Activated naive CD4-positive, alpha-beta T cell treated with anti-CD3 and anti-CD28 coated beads, Interleukin-2, amount 10 ng/mL, durations not matched to agents 7 days and 5 days (primary cell): ENCODE data around the gene IL19.
"Not testable (repeated sequence)": the region's sequence is repeated elsewhere in the genome, so short reads cannot be mapped to it uniquely, and the experiment has no call there.

Experiments
- CTCF ChIA-PET: fragments of 350-600 bp; sonication (Branson Sonifier 250); formaldehyde crosslinking; loops from one replicate; lab custom pipeline; 2021; ENCODE audit warnings: antibody characterized with exemption; lab: Charles Lee
- DNase-seq: peaks from one replicate; pipeline ENCODE4 v3.0.0-alpha.2; 2020
- H3K27ac Mint-ChIP-seq: one replicate; pipeline ENCODE4 v1.8.0; 2021; ENCODE audit warnings: mild to moderate bottlenecking, moderate library complexity, mixed read lengths
- H3K27me3 Mint-ChIP-seq: one replicate; pipeline ENCODE4 v1.8.0; 2021; ENCODE audit warnings: mild to moderate bottlenecking, mixed read lengths
- H3K36me3 Mint-ChIP-seq: one replicate; pipeline ENCODE4 v1.8.0; 2021; ENCODE audit warnings: mixed read lengths
- H3K4me1 Mint-ChIP-seq: one replicate; pipeline ENCODE4 v1.8.0; 2021; ENCODE audit warnings: mixed read lengths
- H3K4me3 Mint-ChIP-seq: one replicate; pipeline ENCODE4 v1.8.0; 2021; ENCODE audit warnings: mild to moderate bottlenecking, moderate library complexity, mixed read lengths
- H3K9me3 Mint-ChIP-seq: one replicate; pipeline ENCODE4 v1.8.0; 2021; ENCODE audit warnings: mixed read lengths

The IL19 gene

DNA sequence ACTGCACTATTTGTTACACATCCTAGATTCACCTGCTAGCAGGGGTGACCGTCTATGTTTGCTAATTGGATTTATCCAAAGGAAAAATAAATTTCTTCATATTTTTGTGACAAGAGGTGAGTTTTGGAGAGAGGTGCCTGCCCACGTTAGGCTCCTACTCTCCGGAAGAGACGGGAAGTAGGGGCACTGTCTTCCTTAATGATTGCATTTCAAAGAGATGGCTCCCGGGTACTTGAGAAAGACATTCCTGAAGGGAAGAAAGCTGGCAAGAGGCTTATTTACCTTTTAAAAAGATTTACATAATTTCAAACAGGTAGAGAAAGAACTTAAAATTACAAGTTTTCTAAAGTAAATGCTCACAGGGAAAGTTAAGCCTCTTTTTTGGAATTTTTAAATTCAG, 18.7 kb upstream of the IL19 start:
- no peak overlapping the region for H3K27ac Mint-ChIP-seq
- no peak for DNase-seq
- CTCF ChIA-PET: no interaction called here
- H3K36me3 Mint-ChIP-seq: no peaks in the 10 kb centered on the region
- H3K27me3 Mint-ChIP-seq: peaks cover 53% of the 10 kb centered on the region
- H3K9me3 Mint-ChIP-seq: no peaks in the 10 kb centered on the region
- H3K4me1 Mint-ChIP-seq: peaks cover 18% of the 10 kb centered on the region
- no peak overlapping the region for H3K4me3 Mint-ChIP-seq

DNA sequence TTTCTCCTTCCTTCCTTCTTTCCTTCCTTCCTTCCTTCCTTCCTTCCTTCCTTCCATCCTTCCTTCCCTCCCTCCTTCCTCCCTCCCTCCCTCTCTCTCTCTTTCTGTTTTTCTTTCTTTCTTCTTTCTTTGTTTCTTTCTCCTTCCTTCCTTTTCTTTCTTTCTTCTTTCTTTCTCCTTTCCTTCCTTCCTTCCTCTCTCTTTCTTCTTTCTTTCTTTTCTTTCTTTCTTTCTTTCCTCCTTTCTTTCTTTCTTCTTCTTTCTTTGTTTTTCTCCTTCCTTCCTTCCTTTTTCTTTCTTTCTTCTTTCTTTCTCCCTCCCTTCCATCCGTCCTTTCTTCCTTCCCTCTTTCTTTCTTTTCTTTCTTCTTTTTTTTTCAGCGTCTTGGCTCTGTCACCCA, 18.1 kb upstream of the IL19 start:
- no peaks in the 10 kb centered on the region for H3K9me3 Mint-ChIP-seq
- no peak overlapping the region for H3K4me3 Mint-ChIP-seq
- H3K27me3 Mint-ChIP-seq: peaks cover 49% of the 10 kb centered on the region
- CTCF ChIA-PET: interaction anchor here (0.8 kb wide), 1 partner anchor 160 kb away, joined by 3 read pairs; no protein-coding TSS in a partner anchor
- no peak overlapping the region for H3K27ac Mint-ChIP-seq
- no peak for DNase-seq
- H3K36me3 Mint-ChIP-seq: no peaks in the 10 kb centered on the region
- peaks cover 18% of the 10 kb centered on the region for H3K4me1 Mint-ChIP-seq

DNA sequence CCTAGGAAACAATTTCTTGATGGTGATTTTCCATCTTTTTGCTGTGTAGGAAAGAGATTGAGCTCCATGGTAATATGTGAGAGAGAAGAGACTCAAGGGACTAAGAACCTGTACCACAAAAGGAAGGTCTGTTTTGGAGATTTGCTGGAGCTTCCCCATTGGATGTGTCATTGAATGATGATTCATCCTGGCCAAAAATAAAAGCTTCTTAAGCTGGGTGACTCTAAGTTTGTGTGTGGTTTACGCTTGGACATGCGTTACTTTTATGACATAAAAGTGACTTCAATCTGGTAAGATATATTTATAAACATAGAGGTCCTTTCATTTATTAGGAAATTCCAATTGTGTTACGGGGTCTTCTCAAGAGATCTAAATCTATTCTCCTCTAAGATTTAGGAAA, 17.4 kb upstream of the IL19 start:
- H3K4me3 Mint-ChIP-seq: no peak overlapping the region
- peaks cover 18% of the 10 kb centered on the region for H3K4me1 Mint-ChIP-seq
- no peaks in the 10 kb centered on the region for H3K9me3 Mint-ChIP-seq
- DNase-seq: no peak
- no peak overlapping the region for H3K27ac Mint-ChIP-seq
- peaks cover 46% of the 10 kb centered on the region for H3K27me3 Mint-ChIP-seq
- no peaks in the 10 kb centered on the region for H3K36me3 Mint-ChIP-seq
- CTCF ChIA-PET: interaction anchor here (0.8 kb wide), 1 partner anchor 159 kb away, joined by 3 read pairs; no protein-coding TSS in a partner anchor

DNA sequence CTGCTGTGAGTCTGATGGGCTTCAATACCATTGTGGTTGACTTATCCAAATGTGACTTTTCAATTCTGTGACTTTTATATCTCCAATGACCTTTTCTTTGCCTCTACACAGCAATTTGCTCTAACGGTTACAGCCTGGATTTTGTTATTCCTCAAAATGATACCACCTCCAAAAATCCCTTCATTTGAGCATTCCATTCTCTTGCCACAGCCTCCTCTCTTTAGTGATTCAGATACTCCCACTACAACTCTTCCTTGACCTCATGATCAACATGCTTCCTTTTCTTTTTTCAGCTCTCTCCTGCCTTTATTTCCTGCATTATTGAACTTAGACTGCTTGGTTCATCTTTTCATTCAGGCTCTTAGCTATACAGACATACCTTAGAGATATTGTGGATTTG, 16.6 kb upstream of the IL19 start:
- H3K36me3 Mint-ChIP-seq: no peaks in the 10 kb centered on the region
- H3K4me3 Mint-ChIP-seq: no peak overlapping the region
- CTCF ChIA-PET: no interaction called here
- H3K27ac Mint-ChIP-seq: no peak overlapping the region
- H3K9me3 Mint-ChIP-seq: no peaks in the 10 kb centered on the region
- peaks cover 18% of the 10 kb centered on the region for H3K4me1 Mint-ChIP-seq
- DNase-seq: no peak
- peaks cover 40% of the 10 kb centered on the region for H3K27me3 Mint-ChIP-seq

DNA sequence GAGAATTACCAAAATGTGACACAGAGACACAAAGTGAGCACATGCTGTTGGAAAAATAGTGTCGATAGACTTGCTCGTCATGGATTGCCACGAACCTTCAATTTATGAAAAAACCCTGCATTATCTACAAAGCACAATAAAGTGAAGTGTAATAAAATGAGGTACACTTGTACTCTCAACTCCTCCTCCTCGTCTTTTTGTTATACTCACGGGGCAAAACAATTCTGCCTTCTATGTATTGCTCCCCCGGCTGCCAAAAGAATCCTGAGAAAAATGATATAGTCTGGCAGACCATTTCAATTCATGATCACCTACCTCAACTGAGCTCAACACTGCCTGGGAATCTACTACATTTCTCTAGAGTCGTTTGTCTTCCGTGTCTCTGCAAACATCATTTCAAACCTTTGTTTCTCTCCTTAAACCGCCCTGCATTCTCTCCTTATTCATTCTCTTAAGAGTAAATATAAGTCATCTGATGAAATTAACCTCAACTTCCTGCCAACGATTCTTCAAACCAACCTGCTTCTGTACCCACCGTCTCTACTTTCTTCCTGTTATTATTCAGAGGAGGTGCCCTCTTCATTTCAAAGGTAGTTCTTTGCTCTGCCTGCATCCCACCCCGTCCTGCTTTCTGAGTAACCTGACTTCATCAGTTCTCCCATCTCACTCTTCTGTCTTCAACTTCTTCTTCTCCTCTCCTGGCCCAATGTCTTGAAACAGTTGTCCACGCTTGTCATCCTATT, 12.9 kb upstream of the IL19 start:
- Mint-ChIP-seq H3K27me3 (peaks cover 31% of the 10 kb centered on the region), H3K4me3 (no peak overlapping the region), H3K36me3 (no peaks in the 10 kb centered on the region), H3K27ac (no peak overlapping the region), H3K9me3 (no peaks in the 10 kb centered on the region), H3K4me1 (peaks cover 22% of the 10 kb centered on the region)
- peak; percentile 44 for DNase-seq
- CTCF ChIA-PET: interaction anchor here (4.6 kb wide), 1 partner anchor 23 kb away, joined by 20 read pairs; no protein-coding TSS in a partner anchor

DNA sequence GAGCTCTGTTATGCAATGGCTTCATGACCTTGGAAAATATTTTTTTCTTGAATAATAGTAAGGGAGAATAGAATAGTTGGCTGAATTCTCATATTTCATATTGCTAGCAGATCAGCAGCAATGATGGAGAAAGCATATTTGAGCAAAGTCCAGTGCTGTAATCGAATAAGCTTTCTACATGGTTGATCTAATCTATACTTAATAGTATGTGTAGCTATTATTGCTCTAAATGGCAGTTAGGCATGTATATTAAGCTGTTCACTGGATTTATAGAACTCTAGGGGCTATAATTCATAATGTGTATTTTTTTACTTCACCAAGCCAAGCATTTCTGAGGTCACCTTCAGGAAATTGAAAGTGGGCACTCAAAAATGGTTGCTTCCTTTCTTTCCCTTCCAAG, 10.0 kb upstream of the IL19 start:
- H3K36me3 Mint-ChIP-seq: no peaks in the 10 kb centered on the region
- no peak overlapping the region for H3K27ac Mint-ChIP-seq
- peaks cover 18% of the 10 kb centered on the region for H3K4me1 Mint-ChIP-seq
- no peaks in the 10 kb centered on the region for H3K9me3 Mint-ChIP-seq
- peaks cover 40% of the 10 kb centered on the region for H3K27me3 Mint-ChIP-seq
- CTCF ChIA-PET: interaction anchor here (1.2 to 4.6 kb wide), 4 partner anchors 11 to 49 kb away, joined by 3 to 20 read pairs (median 4); no protein-coding TSS in a partner anchor
- no peak overlapping the region for H3K4me3 Mint-ChIP-seq
- no peak for DNase-seq

DNA sequence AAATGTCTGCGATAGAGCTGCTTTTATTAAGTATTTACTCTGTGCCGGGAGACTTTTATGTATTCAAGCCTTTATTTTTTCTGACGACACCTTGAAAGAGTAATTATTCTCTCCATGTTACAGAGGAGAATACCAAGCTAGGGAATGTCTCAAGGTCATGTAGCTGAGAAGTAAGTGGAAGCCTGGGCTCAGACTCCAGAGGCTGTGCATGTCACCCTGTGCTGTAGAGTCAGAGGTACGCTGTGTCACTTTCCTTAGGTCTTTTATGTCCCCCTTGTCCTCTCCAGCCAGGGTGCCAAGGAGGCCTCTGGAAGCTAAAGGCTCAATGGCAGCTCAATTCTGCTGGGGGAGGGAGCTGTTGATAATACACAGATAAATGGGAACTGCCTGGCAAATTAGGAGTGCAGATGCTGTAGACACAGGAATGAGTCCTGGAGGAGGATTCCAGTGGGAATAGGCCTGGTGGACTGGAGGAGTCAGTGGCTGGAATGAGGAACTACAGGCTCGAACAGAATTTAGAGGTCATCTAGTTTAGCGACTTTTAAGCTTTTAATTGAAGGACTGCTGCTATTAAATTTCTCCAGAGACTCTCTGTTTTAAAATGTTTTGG, 9.3 kb upstream of the IL19 start:
- no peaks in the 10 kb centered on the region for H3K9me3 Mint-ChIP-seq
- CTCF ChIA-PET: interaction anchor here (1.0 to 4.6 kb wide), 6 partner anchors 27 to 221 kb away, joined by 3 to 20 read pairs (median 3); no protein-coding TSS in a partner anchor
- peak overlapping the region; percentile 46 for H3K27ac Mint-ChIP-seq
- no peak overlapping the region for H3K4me3 Mint-ChIP-seq
- H3K36me3 Mint-ChIP-seq: no peaks in the 10 kb centered on the region
- peaks cover 22% of the 10 kb centered on the region for H3K4me1 Mint-ChIP-seq
- DNase-seq: no peak
- peaks cover 43% of the 10 kb centered on the region for H3K27me3 Mint-ChIP-seq

DNA sequence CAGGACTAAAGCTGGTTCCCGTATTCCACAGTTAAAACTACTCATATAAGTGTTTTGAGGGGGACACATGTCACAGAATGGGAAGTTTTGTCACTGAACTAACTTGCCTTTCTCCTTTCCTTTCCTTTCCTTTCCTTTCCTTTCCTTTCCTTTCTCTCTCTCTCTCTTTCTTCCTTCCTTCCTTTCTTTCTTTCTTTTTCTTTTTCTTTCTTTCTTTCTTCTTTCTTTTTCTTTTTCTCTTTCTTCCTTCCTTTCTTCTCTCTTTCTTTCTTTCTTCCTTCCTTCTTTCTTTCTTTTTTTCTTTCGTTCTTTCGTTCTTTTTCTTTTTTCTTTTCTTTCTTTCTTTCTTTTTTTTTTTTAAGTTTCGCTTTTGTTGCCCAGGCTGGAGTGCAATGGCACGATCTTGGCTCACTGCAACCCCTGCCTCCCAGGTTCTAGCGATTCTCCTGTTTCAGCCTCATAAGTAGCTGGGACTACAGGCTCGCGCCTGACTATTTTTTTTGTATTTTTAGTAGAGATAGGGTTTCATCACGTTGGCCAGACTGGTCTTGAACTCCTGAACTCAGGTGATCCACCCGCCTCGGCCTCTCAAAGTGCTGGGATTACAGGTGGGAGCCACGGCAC, 7.7 kb upstream of the IL19 start:
- H3K9me3 Mint-ChIP-seq, H3K4me3 Mint-ChIP-seq, DNase-seq, H3K27ac Mint-ChIP-seq, H3K36me3 Mint-ChIP-seq: not testable (repeated sequence)
- CTCF ChIA-PET: interaction anchor here (1.4 to 4.6 kb wide), 3 partner anchors 28 to 219 kb away, joined by 3 to 20 read pairs (median 4); no protein-coding TSS in a partner anchor
- Mint-ChIP-seq H3K27me3 (peaks cover 54% of the 10 kb centered on the region), H3K4me1 (peaks cover 29% of the 10 kb centered on the region)

DNA sequence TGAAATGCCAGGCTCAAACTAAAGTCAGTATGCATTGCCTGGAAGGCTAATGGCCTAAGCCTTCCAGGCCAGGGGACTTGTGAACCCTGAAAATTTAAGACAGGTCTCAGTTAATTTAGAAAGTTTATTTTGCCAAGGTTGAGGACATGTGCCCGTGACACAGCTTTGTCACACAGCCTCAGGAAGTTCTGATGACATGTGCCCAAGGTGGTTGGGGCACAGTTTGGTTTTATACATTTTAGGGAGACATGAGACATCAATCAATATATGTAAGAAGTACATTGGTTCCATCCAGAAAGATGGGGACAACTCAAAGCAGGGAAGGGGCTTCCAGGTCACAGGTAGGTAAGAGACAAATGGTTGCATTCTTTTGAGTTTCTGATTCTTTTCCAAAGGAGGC, 4.8 kb upstream of the IL19 start:
- Mint-ChIP-seq H3K27me3 (peaks cover 66% of the 10 kb centered on the region), H3K4me1 (peaks cover 56% of the 10 kb centered on the region)
- not testable (repeated sequence) for H3K27ac Mint-ChIP-seq, H3K9me3 Mint-ChIP-seq, H3K36me3 Mint-ChIP-seq, DNase-seq, H3K4me3 Mint-ChIP-seq
- CTCF ChIA-PET: interaction anchor here (1.2 to 4.3 kb wide), 11 partner anchors 20 to 217 kb away, joined by 3 to 23 read pairs (median 6); no protein-coding TSS in a partner anchor

DNA sequence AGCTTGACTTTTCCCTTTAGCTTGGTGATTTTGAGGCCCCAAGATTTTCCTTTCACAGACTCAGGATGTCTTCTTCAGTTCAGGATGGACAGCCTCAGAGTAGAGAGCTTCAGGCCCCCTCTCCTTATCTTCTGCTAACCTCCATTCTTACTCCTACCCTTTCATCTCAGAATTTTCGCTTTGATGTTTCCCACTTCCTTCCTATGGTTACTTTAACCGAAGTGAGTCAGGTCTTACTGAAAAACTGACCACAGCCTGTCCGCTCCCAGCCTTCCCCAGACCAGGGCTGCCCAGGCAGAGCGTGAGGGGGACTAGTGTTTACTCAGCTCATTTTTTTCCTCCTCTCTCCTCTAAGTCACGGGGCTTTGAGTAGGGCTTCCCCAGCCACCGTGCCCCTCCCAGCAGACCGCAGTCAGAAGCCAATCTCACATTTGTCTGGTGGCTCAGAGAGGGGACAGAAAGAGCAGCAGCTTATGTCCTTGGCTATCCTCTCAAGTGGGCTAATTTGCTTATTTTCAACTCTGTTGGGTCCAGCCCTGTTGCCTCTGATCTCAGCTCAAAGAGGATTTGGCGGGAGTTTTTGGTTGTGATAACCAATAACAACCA, 4.2 kb upstream of the IL19 start:
- no peaks in the 10 kb centered on the region for H3K36me3 Mint-ChIP-seq
- DNase-seq: peak; percentile 79
- CTCF ChIA-PET: interaction anchor here (1.2 to 4.3 kb wide), 11 partner anchors 19 to 216 kb away, joined by 3 to 23 read pairs (median 6); no protein-coding TSS in a partner anchor
- H3K9me3 Mint-ChIP-seq: no peaks in the 10 kb centered on the region
- H3K27ac Mint-ChIP-seq: peak overlapping the region; percentile 29
- H3K27me3 Mint-ChIP-seq: peaks cover 66% of the 10 kb centered on the region
- H3K4me3 Mint-ChIP-seq: peak overlapping the region; percentile 6
- peaks cover 59% of the 10 kb centered on the region for H3K4me1 Mint-ChIP-seq

DNA sequence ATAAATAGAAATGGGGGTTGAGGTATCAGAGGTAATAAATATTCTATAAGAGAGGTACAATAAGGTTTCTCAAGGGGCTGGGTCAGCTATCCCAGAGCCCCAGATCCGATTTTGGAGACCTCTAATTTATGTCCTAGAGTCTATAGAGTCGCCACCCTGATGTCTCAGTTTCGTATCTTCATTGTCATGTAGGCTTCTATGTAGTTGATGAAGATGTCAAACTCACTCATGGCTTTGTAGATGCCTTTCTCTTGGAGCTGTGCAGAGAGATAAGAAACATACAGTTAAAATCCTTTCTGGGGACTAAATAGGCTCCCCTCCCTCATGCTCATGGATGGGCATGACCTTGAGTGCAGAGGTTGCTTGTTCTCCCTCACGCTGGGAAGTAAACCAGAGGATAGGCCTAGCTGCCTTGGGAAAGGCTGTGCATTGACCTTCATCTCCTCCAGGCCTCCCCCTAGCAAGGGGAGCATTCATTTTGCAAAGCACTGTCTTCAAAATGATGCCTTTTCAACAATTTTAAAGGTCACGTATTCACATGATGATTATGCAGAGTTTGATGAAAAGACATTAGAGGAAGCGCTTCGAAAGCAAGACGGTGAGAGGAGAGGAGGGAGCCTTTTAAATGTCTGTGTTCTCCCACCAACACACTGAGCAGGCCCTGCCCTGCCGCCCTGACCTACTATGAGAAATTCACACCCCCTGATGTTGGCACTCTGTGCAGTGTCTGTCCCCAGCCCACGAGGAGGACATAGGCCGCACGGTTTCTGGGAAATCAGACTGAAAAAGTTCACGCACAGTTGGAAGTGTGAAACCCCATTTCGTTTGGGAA, 1.9 kb upstream of the IL19 start:
- Mint-ChIP-seq H3K36me3 (no peaks in the 10 kb centered on the region), H3K27me3 (peaks cover 66% of the 10 kb centered on the region), H3K9me3 (no peaks in the 10 kb centered on the region), H3K4me3 (no peak overlapping the region), H3K4me1 (peaks cover 71% of the 10 kb centered on the region), H3K27ac (no peak overlapping the region)
- CTCF ChIA-PET: interaction anchor here (0.7 to 4.3 kb wide), 14 partner anchors 8 to 143 kb away, joined by 3 to 23 read pairs (median 6); no protein-coding TSS in a partner anchor
- DNase-seq: no peak

DNA sequence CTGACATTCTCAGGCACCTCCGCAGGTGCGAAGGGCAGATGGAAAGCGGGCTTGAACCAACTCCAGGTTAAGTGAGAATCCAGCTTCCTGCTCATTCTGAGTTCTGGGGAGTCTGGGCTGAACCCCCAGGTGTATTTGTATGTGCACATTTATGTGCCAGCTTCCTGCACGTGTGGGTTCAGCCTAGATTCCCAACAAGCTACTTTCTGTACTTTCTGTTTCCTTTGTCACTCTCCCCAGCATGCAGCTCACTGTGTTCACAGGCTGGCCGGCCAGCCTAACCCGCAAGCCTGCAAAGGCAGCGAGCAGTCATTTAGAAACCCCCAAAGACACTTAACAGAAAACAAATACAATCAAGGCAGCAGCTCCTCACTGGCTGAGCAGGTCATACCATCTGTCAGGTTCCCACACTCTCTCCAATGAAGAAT, 1.3 kb upstream of the IL19 start:
- peak overlapping the region; percentile 20 for H3K27ac Mint-ChIP-seq
- H3K36me3 Mint-ChIP-seq: no peaks in the 10 kb centered on the region
- CTCF ChIA-PET: interaction anchor here (0.7 to 3.0 kb wide), 12 partner anchors 12 to 143 kb away, joined by 3 to 19 read pairs (median 6); no protein-coding TSS in a partner anchor
- H3K4me3 Mint-ChIP-seq: no peak overlapping the region
- H3K27me3 Mint-ChIP-seq: peaks cover 66% of the 10 kb centered on the region
- peak; percentile 77 for DNase-seq
- H3K9me3 Mint-ChIP-seq: no peaks in the 10 kb centered on the region
- peaks cover 75% of the 10 kb centered on the region for H3K4me1 Mint-ChIP-seq

DNA sequence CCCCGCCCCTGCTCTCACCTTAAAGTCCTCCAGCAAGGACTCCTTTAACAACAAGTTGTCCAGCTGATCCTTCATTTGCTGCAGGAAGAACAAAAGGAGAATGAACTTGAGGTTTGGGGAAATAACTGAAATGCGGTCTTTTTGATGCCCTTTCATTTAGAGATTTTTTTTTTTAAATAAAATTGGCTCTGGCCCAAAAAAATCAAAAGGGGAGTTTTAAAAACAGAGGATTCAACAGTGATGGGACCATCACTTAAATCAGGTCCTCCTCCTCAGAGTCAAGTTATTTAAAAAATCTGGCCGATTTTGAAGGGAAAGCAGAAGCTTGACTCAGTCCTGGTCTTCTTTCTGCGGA, 742 bp downstream of the IL19 start:
- Mint-ChIP-seq H3K27me3 (peaks cover 79% of the 10 kb centered on the region), H3K36me3 (no peaks in the 10 kb centered on the region), H3K4me1 (peaks cover 69% of the 10 kb centered on the region), H3K4me3 (no peak overlapping the region), H3K9me3 (no peaks in the 10 kb centered on the region), H3K27ac (no peak overlapping the region)
- CTCF ChIA-PET: interaction anchor here (0.8 to 3.0 kb wide), 6 partner anchors 11 to 140 kb away, joined by 3 to 19 read pairs (median 4); partner anchors contain the start of gene IL20
- DNase-seq: no peak
